Measurements from ENCODE around the gene FAM47C.
A peak's percentile ranks its signal among the peaks of the same experiment; 100 is the strongest.
"Not testable (repeated sequence)": the region's sequence is repeated elsewhere in the genome, so short reads cannot be mapped to it uniquely, and the experiment has no call there.

Gene FAM47C

GRCh38 chrX:37038814-37039213 lies 30.6 kb downstream of the FAM47C start:
- H3K27me3 ChIP-seq (ENCODE audit: control insufficient read depth, low read length); H3K4me2 ChIP-seq (ENCODE audit: low read length): not testable (repeated sequence)

GRCh38 chrX:37042956-37043885 lies 35.1 kb downstream of the FAM47C start:
- not testable (repeated sequence) for H3K27ac ChIP-seq (ENCODE audit: low read depth, low read length); H3K9me2 ChIP-seq (replicated peaks; ENCODE audit: control insufficient read depth, low read length); H3K4me2 ChIP-seq (ENCODE audit: low read length); H3K79me2 ChIP-seq (ENCODE audit: control insufficient read depth, low read length); H3K4me1 ChIP-seq (ENCODE audit: control insufficient read depth, low read length); H3K4me3 ChIP-seq (ENCODE audit: low read length); H3K27me3 ChIP-seq (ENCODE audit: control insufficient read depth, low read length); H3K36me3 ChIP-seq (ENCODE audit: control insufficient read depth, low read length); H3K9me3 ChIP-seq (ENCODE audit: control insufficient read depth, insufficient read depth, low read length); H3F3A ChIP-seq (ENCODE audit: control insufficient read depth, insufficient read depth); H4K20me1 ChIP-seq (ENCODE audit: control insufficient read depth, insufficient read depth, low read depth, low read length)

More at GRCh38 chrX:37038814-37039213, 30.6 kb downstream of the FAM47C start:
- not testable (repeated sequence) for H3F3A ChIP-seq (ENCODE audit: control insufficient read depth, insufficient read depth); H3K4me1 ChIP-seq (ENCODE audit: control insufficient read depth, low read length); H3K36me3 ChIP-seq (ENCODE audit: control insufficient read depth, low read length); H4K20me1 ChIP-seq (ENCODE audit: control insufficient read depth, insufficient read depth, low read depth, low read length); H3K27ac ChIP-seq (ENCODE audit: low read depth, low read length); H3K9me3 ChIP-seq (ENCODE audit: control insufficient read depth, insufficient read depth, low read length); H3K79me2 ChIP-seq (ENCODE audit: control insufficient read depth, low read length); H3K9me2 ChIP-seq (replicated peaks; ENCODE audit: control insufficient read depth, low read length); H3K4me3 ChIP-seq (ENCODE audit: low read length)

GRCh38 chrX:37047776-37048175 lies 39.6 kb downstream of the FAM47C start:
- no peaks in the 10 kb centered on the region for H3K27me3 ChIP-seq (ENCODE audit: control insufficient read depth, low read length)
- H3K9me2 ChIP-seq (replicated peaks; ENCODE audit: control insufficient read depth, low read length): no peaks in the 10 kb centered on the region
- no peaks in the 10 kb centered on the region for H3K79me2 ChIP-seq (ENCODE audit: control insufficient read depth, low read length)
- no peaks in the 10 kb centered on the region for H3K4me1 ChIP-seq (ENCODE audit: control insufficient read depth, low read length)
- no peaks in the 10 kb centered on the region for H3K9me3 ChIP-seq (ENCODE audit: control insufficient read depth, insufficient read depth, low read length)
- no peaks in the 10 kb centered on the region for H3F3A ChIP-seq (ENCODE audit: control insufficient read depth, insufficient read depth)
- TF ChIP-seq CTCF (IDR thresholded peaks at IDR 0.05; ENCODE audit: low read depth, low read length, poor library complexity, severe bottlenecking) (no peak), EZH2phosphoT487 (IDR thresholded peaks at IDR 0.05; ENCODE audit: borderline replicate concordance, low read length) (no peak)
- H3K27ac ChIP-seq (ENCODE audit: low read depth, low read length): no peak overlapping the region
- H4K20me1 ChIP-seq (ENCODE audit: control insufficient read depth, insufficient read depth, low read depth, low read length): no peaks in the 10 kb centered on the region
- H3K36me3 ChIP-seq (ENCODE audit: control insufficient read depth, low read length): no peaks in the 10 kb centered on the region
- no peak overlapping the region for H3K4me2 ChIP-seq (ENCODE audit: low read length)
- no peak overlapping the region for H3K4me3 ChIP-seq (ENCODE audit: low read length)

DNA sequence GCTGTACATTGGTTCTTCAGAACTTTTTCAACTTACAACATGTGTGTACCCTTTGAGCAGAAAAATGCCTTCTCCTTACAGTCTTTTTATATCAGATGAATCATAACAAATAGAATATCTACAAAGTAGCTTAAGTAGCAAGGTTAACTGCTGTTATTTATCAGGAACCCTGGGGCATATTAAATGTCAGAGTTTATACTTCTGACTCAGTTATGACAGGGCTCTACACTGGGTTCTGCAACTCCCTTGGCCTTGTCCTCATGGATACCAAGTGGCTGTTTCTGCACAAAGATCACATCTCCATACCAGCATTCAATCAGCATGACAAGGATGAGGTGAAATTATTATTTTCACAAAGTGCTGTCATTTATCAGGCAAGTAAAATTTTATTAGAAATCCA lies 49.4 kb downstream of the FAM47C start:
- not testable (repeated sequence) for H3K9me2 ChIP-seq (replicated peaks; ENCODE audit: control insufficient read depth, low read length); H3K27me3 ChIP-seq (ENCODE audit: control insufficient read depth, low read length); H3K4me3 ChIP-seq (ENCODE audit: low read length); H4K20me1 ChIP-seq (ENCODE audit: control insufficient read depth, insufficient read depth, low read depth, low read length); H3K9me3 ChIP-seq (ENCODE audit: control insufficient read depth, insufficient read depth, low read length); H3K79me2 ChIP-seq (ENCODE audit: control insufficient read depth, low read length); H3K4me2 ChIP-seq (ENCODE audit: low read length); H3K27ac ChIP-seq (ENCODE audit: low read depth, low read length); H3K4me1 ChIP-seq (ENCODE audit: control insufficient read depth, low read length); H3K36me3 ChIP-seq (ENCODE audit: control insufficient read depth, low read length); H3F3A ChIP-seq (ENCODE audit: control insufficient read depth, insufficient read depth)

- H3K9me3 ChIP-seq (ENCODE audit: control insufficient read depth, insufficient read depth, low read length): no peaks in the 10 kb centered on the region
- H3K4me3 ChIP-seq (ENCODE audit: low read length): no peak overlapping the region
- no peak overlapping the region for H3K4me2 ChIP-seq (ENCODE audit: low read length)
- no peaks in the 10 kb centered on the region for H3K79me2 ChIP-seq (ENCODE audit: control insufficient read depth, low read length)
- no peaks in the 10 kb centered on the region for H3K27me3 ChIP-seq (ENCODE audit: control insufficient read depth, low read length)
- no peaks in the 10 kb centered on the region for H3K36me3 ChIP-seq (ENCODE audit: control insufficient read depth, low read length)
- no peak overlapping the region for H3K27ac ChIP-seq (ENCODE audit: low read depth, low read length)
- H3K9me2 ChIP-seq (replicated peaks; ENCODE audit: control insufficient read depth, low read length): no peaks in the 10 kb centered on the region
- H3F3A ChIP-seq (ENCODE audit: control insufficient read depth, insufficient read depth): no peaks in the 10 kb centered on the region
- H4K20me1 ChIP-seq (ENCODE audit: control insufficient read depth, insufficient read depth, low read depth, low read length): no peaks in the 10 kb centered on the region
- H3K4me1 ChIP-seq (ENCODE audit: control insufficient read depth, low read length): no peaks in the 10 kb centered on the region
- TF ChIP-seq EZH2phosphoT487 (IDR thresholded peaks at IDR 0.05; ENCODE audit: borderline replicate concordance, low read length) (no peak), CTCF (IDR thresholded peaks at IDR 0.05; ENCODE audit: low read depth, low read length, poor library complexity, severe bottlenecking) (peak; percentile 42)
Observed at GRCh38 chrX:37060999-37061398, 52.8 kb downstream of the FAM47C start.

Measured in DOHH2 (cell line).